Dermis microvascular lymphatic vessel endothelial cell (primary cell): Measurements from ENCODE around the gene PDS5A. TPM values are rescaled to one million over a fixed set of nuclear protein-coding genes. Genes with fewer than 3 reads are reported as not detected.
"Not testable (repeated sequence)": the region's sequence is repeated elsewhere in the genome, so short reads cannot be mapped to it uniquely, and the experiment has no call there.

ENCODE experiments used
- DNase-seq, 2 donors: peaks; one replicate each; pipeline versions ENCODE4 v3.0.0 to v3.0.0-alpha.2; 2010; ENCODE audit warnings: low read depth in 2 of 2
- total RNA-seq: library from RNA; depleted of rRNA; stranded (reverse); fragments of >200 nt; gene quantifications from 2 replicates; pipeline ENCODE4 v1.2.1, GENCODE V29; 2014

PDS5A gene
- total RNA-seq, 1 donor from 2014 or later, result 49.8 TPM

- not testable (repeated sequence) for DNase-seq
These were observed 137.2 kb downstream of the PDS5A start for GRCh38 chr4:39840516-39840915.

GRCh38 chr4:39840027-39840426 is 137.7 kb downstream of the PDS5A start:
- no peak for DNase-seq

- DNase-seq, result not testable (repeated sequence)
These were observed 139.3 kb downstream of the PDS5A start for GRCh38 chr4:39838431-39838830.

- DNase-seq, result no peak
These were observed 143.4 kb downstream of the PDS5A start for GRCh38 chr4:39834269-39834668.

GRCh38 chr4:39825741-39826231 is 151.9 kb downstream of the PDS5A start:
- DNase-seq, result peak in 1 of 2 donors; percentile 32

GRCh38 chr4:39825090-39825489 is 152.6 kb downstream of the PDS5A start:
- no peak for DNase-seq

- DNase-seq, result no peak
These were observed 154.5 kb downstream of the PDS5A start for GRCh38 chr4:39823191-39823590.

- no peak for DNase-seq
These were observed 155.0 kb downstream of the PDS5A start for GRCh38 chr4:39822662-39823061.

GRCh38 chr4:39821951-39822350 is 155.8 kb downstream of the PDS5A start:
- DNase-seq, result no peak

- DNase-seq, result peak in 1 of 2 donors; percentile 86
These were observed 157.5 kb downstream of the PDS5A start for GRCh38 chr4:39820186-39820585.

GRCh38 chr4:39818646-39819045 is 159.1 kb downstream of the PDS5A start:
- no peak for DNase-seq

- no peak for DNase-seq
These were observed 163.1 kb downstream of the PDS5A start for GRCh38 chr4:39814403-39815185.

- not testable (repeated sequence) for DNase-seq
These were observed 163.9 kb downstream of the PDS5A start for GRCh38 chr4:39813761-39814160.

- DNase-seq, result not testable (repeated sequence)
These were observed 164.7 kb downstream of the PDS5A start for GRCh38 chr4:39813033-39813432.

GRCh38 chr4:39812500-39812899 is 165.2 kb downstream of the PDS5A start:
- no peak for DNase-seq

GRCh38 chr4:39808231-39808749 is 169.4 kb downstream of the PDS5A start:
- no peak for DNase-seq

- DNase-seq, result no peak
These were observed 175.7 kb downstream of the PDS5A start for GRCh38 chr4:39802005-39802404.

GRCh38 chr4:39792976-39793375 is 184.7 kb downstream of the PDS5A start:
- DNase-seq, result not testable (repeated sequence)

- no peak for DNase-seq
These were observed 185.2 kb downstream of the PDS5A start for GRCh38 chr4:39792529-39792928.

GRCh38 chr4:39792128-39792527 is 185.6 kb downstream of the PDS5A start:
- DNase-seq, result no peak

GRCh38 chr4:39786838-39787237 is 190.9 kb downstream of the PDS5A start:
- no peak for DNase-seq

- DNase-seq, result no peak
These were observed 192.6 kb downstream of the PDS5A start for GRCh38 chr4:39785083-39785482.

GRCh38 chr4:39781988-39782387 is 195.7 kb downstream of the PDS5A start:
- not testable (repeated sequence) for DNase-seq
